Dendritic cell treated with granulocyte-macrophage colony-stimulating factor and Interleukin-4, amounts not matched to agents 40 ng/mL and 50 ng/mL, for 4 days (primary cell): ENCODE results near the gene CACNA1C.

Source experiments
- H3K27ac Mint-ChIP-seq: one replicate; pipeline ENCODE4 v1.8.0; 2022; ENCODE audit warnings: mild to moderate bottlenecking, mixed read lengths
- H3K27me3 Mint-ChIP-seq: one replicate; pipeline ENCODE4 v1.8.0; 2022; ENCODE audit warnings: mild to moderate bottlenecking, mixed read lengths
- H3K36me3 Mint-ChIP-seq: one replicate; pipeline ENCODE4 v1.8.0; 2022; ENCODE audit warnings: low read depth, mixed read lengths
- H3K4me1 Mint-ChIP-seq: one replicate; pipeline ENCODE4 v1.8.0; 2022; ENCODE audit warnings: low read depth, mixed read lengths
- H3K4me3 Mint-ChIP-seq: one replicate; pipeline ENCODE4 v1.8.0; 2022; ENCODE audit warnings: mild to moderate bottlenecking, moderate library complexity, mixed read lengths
- H3K9me3 Mint-ChIP-seq: one replicate; pipeline ENCODE4 v1.8.0; 2022; ENCODE audit warnings: mixed read lengths
- intact Hi-C: fragments of 100-400 bp; cut with micrococcal nuclease; formaldehyde crosslinking; loops from one replicate; pipeline ENCODE4 v1.15.0; 2022

The CACNA1C gene

DNA sequence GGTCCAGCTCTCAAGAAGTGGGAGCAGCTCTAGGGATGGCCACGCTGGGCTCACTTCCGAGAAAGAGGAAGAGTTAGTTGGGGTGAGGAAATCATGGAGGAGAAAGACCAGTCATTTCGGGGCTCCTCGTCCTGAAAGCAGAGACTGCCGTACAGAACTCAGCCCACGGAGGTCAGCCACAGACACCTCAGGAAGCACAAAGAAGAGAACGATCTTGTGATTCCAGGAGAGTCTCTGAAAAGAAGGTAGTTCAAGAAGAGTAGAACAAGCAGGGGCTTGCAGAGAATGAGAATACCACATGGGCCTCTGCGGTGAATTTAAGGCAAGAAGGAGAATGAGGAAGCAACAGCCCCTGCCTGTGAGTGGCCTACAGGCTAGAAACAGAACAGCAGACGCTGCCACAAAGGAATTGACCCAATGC lies 311.9 kb downstream of the CACNA1C start:
- peak overlapping the region; percentile 62 for H3K27ac Mint-ChIP-seq
- no peaks in the 10 kb centered on the region for H3K9me3 Mint-ChIP-seq
- intact Hi-C loops: no loop called here
- peaks cover under 1% of the 10 kb centered on the region for H3K27me3 Mint-ChIP-seq
- H3K36me3 Mint-ChIP-seq: no peaks in the 10 kb centered on the region
- H3K4me1 Mint-ChIP-seq: peaks cover 39% of the 10 kb centered on the region
- H3K4me3 Mint-ChIP-seq: peak overlapping the region; percentile 52

DNA sequence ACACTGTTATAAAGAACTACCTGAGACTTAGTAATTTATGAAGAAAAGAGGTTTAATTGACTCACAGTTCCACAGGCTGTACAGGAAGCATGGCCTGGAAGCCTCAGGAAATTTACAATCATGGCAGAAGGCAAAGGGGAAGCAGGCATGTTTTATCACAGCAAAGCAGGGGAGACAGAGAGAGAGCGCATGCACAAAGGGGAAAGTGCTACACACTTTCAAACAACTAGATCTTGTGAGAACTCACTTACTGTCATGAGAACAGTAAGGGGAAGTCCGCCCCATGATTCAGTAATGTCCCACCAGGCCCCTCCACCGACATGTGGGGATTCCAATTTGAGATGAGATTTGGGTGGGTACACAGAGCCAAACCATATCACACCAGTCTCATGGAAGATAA lies 313.9 kb downstream of the CACNA1C start:
- Mint-ChIP-seq H3K36me3 (no peaks in the 10 kb centered on the region), H3K9me3 (no peaks in the 10 kb centered on the region), H3K4me1 (peaks cover 32% of the 10 kb centered on the region), H3K4me3 (no peak overlapping the region), H3K27ac (no peak overlapping the region), H3K27me3 (no peaks in the 10 kb centered on the region)
- intact Hi-C loops: no loop called here

DNA sequence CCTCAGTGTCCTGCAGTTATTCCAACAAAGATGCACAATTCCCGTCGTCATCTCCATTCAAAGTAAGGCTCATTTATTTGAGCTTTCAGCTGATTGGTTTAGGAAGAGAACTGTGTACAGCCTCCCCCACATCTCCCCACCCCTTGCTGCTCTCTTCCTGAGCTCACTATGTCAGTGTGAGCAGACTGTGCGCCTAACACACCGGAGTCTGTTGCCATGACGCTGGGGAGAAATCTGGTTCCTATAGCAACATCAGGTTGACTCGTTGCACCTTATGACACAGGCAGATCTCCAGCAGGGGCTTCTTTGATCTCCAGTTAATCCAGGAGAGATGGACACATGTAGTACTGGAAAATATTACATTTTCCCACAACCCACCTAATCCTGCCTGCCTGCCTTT lies 319.4 kb downstream of the CACNA1C start:
- H3K27ac Mint-ChIP-seq: no peak overlapping the region

DNA sequence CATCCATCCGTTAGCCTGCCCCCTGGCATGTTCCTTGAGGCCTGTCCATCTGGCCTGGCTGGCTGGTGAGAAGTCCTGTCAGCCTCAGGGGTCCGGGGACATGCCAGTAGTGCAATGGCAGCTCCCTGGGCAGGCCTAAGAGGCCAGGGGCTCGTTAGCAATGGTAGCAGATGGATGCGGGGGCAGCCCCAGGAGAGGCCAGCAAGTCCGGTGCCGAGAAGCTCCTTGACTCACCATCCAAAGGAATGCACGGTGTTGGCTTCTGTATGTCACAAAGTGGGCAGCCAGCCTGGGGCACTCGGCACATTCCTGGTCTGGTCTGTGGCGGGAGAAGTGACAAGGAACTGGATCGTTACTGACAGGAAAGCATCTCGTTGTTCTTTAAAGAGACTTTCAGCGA lies 319.9 kb downstream of the CACNA1C start:
- Mint-ChIP-seq H3K9me3 (no peaks in the 10 kb centered on the region), H3K27ac (no peak overlapping the region), H3K4me3 (no peak overlapping the region), H3K36me3 (no peaks in the 10 kb centered on the region), H3K4me1 (no peaks in the 10 kb centered on the region), H3K27me3 (peaks cover 2% of the 10 kb centered on the region)
- intact Hi-C loops: no loop called here

More for the DNA sequence above, 319.4 kb downstream of the CACNA1C start:
- Mint-ChIP-seq H3K9me3 (no peaks in the 10 kb centered on the region), H3K27me3 (peaks cover 2% of the 10 kb centered on the region), H3K4me1 (no peaks in the 10 kb centered on the region), H3K36me3 (no peaks in the 10 kb centered on the region), H3K4me3 (no peak overlapping the region)
- intact Hi-C loops: no loop called here

DNA sequence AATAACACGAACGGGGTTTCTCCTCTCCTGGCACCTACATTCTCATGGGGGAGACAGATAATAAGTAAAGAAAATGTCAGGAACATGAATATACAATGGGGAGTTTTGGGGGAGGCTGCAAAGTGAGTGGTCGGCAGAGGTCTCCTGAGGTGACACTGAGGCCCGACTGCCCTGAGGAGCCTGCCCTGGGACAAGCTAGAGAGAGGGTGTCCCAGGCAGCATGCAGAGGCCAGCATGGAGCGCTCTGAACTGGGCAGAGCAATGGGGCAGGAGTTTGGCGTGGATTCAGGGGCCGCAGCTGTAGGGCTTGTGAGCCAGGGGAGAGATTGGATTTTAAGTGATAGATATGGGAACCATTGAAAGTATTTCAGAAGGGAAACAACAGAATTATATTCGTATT lies 320.5 kb downstream of the CACNA1C start:
- peaks cover 2% of the 10 kb centered on the region for H3K27me3 Mint-ChIP-seq
- H3K9me3 Mint-ChIP-seq: no peaks in the 10 kb centered on the region
- no peaks in the 10 kb centered on the region for H3K36me3 Mint-ChIP-seq
- no peak overlapping the region for H3K4me3 Mint-ChIP-seq
- intact Hi-C loops: no loop called here
- no peak overlapping the region for H3K27ac Mint-ChIP-seq
- no peaks in the 10 kb centered on the region for H3K4me1 Mint-ChIP-seq

DNA sequence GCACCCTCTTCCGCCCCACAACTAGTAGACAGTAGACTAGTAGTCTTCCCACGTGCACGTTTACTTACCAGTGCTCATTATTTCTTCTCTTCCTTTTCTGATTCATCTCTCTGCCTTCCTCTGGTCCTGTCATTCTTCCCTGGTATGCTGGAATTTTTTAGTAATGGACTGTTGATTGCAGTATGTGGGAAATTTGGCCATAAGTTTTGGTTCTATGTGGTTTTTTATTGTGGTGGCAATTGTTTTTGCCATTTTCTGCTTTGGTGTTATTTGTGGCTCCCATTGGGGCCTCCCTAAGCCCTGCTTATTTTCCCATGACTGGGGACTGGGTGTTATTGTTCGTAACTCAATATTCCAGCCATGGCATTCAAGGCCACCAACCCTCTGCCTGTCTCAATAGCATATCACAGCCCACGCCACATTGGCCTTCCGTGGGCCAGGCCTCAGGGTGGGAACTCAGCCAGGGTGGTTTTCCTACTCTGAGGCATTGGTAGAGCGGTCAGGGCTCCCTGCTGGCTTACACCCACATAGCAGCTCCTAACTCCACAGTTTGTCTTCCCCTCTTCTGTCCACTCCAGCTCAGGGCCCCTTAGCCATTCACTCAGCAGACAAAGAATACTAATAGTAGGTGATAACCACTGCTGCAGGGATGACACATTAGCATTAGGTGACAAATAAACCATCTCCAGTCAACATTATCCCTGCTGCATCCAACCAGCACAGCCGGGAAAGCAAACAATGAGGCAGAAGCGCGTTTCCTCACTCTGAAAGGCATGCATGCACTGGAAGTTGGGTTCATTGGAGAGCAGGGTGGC lies 321.5 kb downstream of the CACNA1C start:
- H3K4me1 Mint-ChIP-seq: peaks cover 9% of the 10 kb centered on the region
- H3K9me3 Mint-ChIP-seq: no peaks in the 10 kb centered on the region
- no peak overlapping the region for H3K4me3 Mint-ChIP-seq
- intact Hi-C loops: no loop called here
- no peaks in the 10 kb centered on the region for H3K36me3 Mint-ChIP-seq
- H3K27ac Mint-ChIP-seq: no peak overlapping the region
- peaks cover 2% of the 10 kb centered on the region for H3K27me3 Mint-ChIP-seq

- intact Hi-C loops: no loop called here
- Mint-ChIP-seq H3K36me3 (no peaks in the 10 kb centered on the region), H3K4me1 (peaks cover 17% of the 10 kb centered on the region), H3K27ac (no peak overlapping the region), H3K4me3 (no peak overlapping the region), H3K9me3 (no peaks in the 10 kb centered on the region), H3K27me3 (peaks cover 2% of the 10 kb centered on the region)
These were observed 323.1 kb downstream of the CACNA1C start for GRCh38 chr12:2375871-2376270.

GRCh38 chr12:2376908-2377657 lies 324.3 kb downstream of the CACNA1C start:
- H3K4me1 Mint-ChIP-seq: peaks cover 18% of the 10 kb centered on the region
- H3K9me3 Mint-ChIP-seq: no peaks in the 10 kb centered on the region
- H3K4me3 Mint-ChIP-seq: no peak overlapping the region
- H3K27me3 Mint-ChIP-seq: peaks cover 2% of the 10 kb centered on the region
- intact Hi-C loops: no loop called here
- no peaks in the 10 kb centered on the region for H3K36me3 Mint-ChIP-seq
- no peak overlapping the region for H3K27ac Mint-ChIP-seq

DNA sequence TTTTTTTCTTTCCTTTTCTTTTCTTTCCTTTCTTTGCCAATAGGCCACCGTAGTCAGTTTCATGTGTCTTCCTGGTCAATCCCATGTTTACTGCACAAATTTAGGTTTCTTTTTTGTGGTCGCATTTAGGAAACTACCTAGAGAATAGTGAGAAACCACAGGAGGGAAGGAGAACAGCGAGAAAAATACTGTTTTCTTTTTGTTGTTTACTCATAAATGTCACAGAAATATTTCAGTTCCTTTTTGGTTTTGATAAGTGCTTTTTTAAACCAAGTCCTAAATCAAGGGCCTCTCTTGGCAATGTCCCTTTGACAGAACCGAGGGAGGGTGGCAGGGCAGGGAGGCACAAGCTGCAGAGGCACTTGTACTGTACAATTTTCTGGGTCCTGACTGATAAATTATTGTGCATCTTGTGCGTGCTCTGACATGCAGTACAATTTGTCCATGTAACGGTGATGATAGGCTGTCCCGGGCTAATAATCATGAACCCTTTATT lies 326.1 kb downstream of the CACNA1C start:
- Mint-ChIP-seq H3K36me3 (no peaks in the 10 kb centered on the region), H3K27me3 (peaks cover 2% of the 10 kb centered on the region), H3K4me1 (peaks cover 35% of the 10 kb centered on the region), H3K9me3 (no peaks in the 10 kb centered on the region), H3K27ac (peak overlapping the region; percentile 28), H3K4me3 (no peak overlapping the region)
- intact Hi-C loops: no loop called here

- intact Hi-C loops: no loop called here
- no peaks in the 10 kb centered on the region for H3K9me3 Mint-ChIP-seq
These were observed 328.2 kb downstream of the CACNA1C start for GRCh38 chr12:2380946-2381345.

GRCh38 chr12:2382370-2383155 lies 329.8 kb downstream of the CACNA1C start:
- intact Hi-C loops: no loop called here
- H3K27ac Mint-ChIP-seq: no peak overlapping the region
- H3K9me3 Mint-ChIP-seq: no peaks in the 10 kb centered on the region
- no peaks in the 10 kb centered on the region for H3K36me3 Mint-ChIP-seq
- no peak overlapping the region for H3K4me3 Mint-ChIP-seq
- H3K27me3 Mint-ChIP-seq: no peaks in the 10 kb centered on the region
- H3K4me1 Mint-ChIP-seq: peaks cover 52% of the 10 kb centered on the region

More at GRCh38 chr12:2380946-2381345, 328.2 kb downstream of the CACNA1C start:
- Mint-ChIP-seq H3K27me3 (peaks cover 2% of the 10 kb centered on the region), H3K27ac (no peak overlapping the region), H3K4me3 (no peak overlapping the region), H3K4me1 (peaks cover 52% of the 10 kb centered on the region), H3K36me3 (no peaks in the 10 kb centered on the region)

- Mint-ChIP-seq H3K9me3 (no peaks in the 10 kb centered on the region), H3K4me3 (no peak overlapping the region), H3K27me3 (no peaks in the 10 kb centered on the region), H3K4me1 (peaks cover 51% of the 10 kb centered on the region), H3K36me3 (no peaks in the 10 kb centered on the region), H3K27ac (no peak overlapping the region)
- intact Hi-C loops: no loop called here
These were observed 330.7 kb downstream of the CACNA1C start for GRCh38 chr12:2383325-2384028.

DNA sequence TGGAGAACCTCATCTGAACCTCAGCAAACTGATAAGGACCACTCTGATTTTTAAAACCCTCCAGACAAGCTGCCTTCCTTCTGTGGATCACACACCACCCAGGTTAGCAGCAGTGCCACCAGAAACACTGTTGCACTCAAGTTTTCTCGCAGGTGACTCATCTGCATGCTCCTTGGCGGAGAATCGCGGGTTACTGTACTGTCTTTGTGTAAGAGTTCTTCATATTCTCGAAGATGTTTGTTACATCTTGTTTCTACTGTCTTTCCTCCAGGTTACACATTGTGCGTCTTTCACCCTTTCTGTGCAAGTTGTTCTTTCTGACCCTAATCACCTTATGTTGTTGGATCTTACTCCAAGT lies 331.2 kb downstream of the CACNA1C start:
- H3K27me3 Mint-ChIP-seq: no peaks in the 10 kb centered on the region
- intact Hi-C loops: no loop called here
- H3K9me3 Mint-ChIP-seq: no peaks in the 10 kb centered on the region
- no peak overlapping the region for H3K4me3 Mint-ChIP-seq
- no peaks in the 10 kb centered on the region for H3K36me3 Mint-ChIP-seq
- H3K27ac Mint-ChIP-seq: no peak overlapping the region
- peaks cover 46% of the 10 kb centered on the region for H3K4me1 Mint-ChIP-seq
